ENCODE data around the gene IL36A. TPM values are rescaled to one million over a fixed set of nuclear protein-coding genes. Genes with fewer than 3 reads are reported as not detected.

IL36A gene
- polyA plus RNA-seq, 1 of the 3 experiments (the other 2 are of a cell fraction), result not detected

GRCh38 chr2:113050921-113051895, 45.9 kb downstream of the IL36A start:
- CTCF ChIA-PET, result interaction anchor here (1.0 to 1.1 kb wide), 2 partner anchors 10 to 19 kb away, joined by 3 to 4 read pairs; no protein-coding TSS in a partner anchor
- H3F3A ChIP-seq (replicated peaks; ENCODE audit: insufficient read depth), result no peaks in the 10 kb centered on the region
- H3K27ac ChIP-seq (ENCODE audit: low read depth in 2 of 2, low read length in 1 of 2), result no peak overlapping the region
- TF ChIP-seq FOXM1 (IDR thresholded peaks at IDR 0.05; ENCODE audit: low read depth) (no peak), CTCF (IDR thresholded peaks at IDR 0.05) (0 out of 2 replicates have a peak, but pooled peaks have one; percentile 13)
- H3K9ac ChIP-seq, result no peak overlapping the region
- H3K9me2 ChIP-seq, result no peaks in the 10 kb centered on the region
- no peak overlapping the region for H2AFZ ChIP-seq (ENCODE audit: low read depth)
- POLR2A ChIA-PET, result no interaction called here
- no peaks in the 10 kb centered on the region for H3K79me2 ChIP-seq (ENCODE audit: insufficient read depth)
- peak; percentile 13 for DNase-seq
- WGBS (ENCODE audit: low lambda C conversion rate), result 54% methylated on average over 23 of the region's 38 CpGs
- H3K36me3 ChIP-seq (replicated peaks in 1 of 2; ENCODE audit: control insufficient read depth in 1 of 2, insufficient read depth in 2 of 2, low read length in 1 of 2), result no peaks in the 10 kb centered on the region
- H3K4me3 ChIP-seq (ENCODE audit: low read depth in 2 of 2, low read length in 1 of 2), result no peak overlapping the region
- no peaks in the 10 kb centered on the region for H3K9me3 ChIP-seq
- no peaks in the 10 kb centered on the region for H3K4me1 ChIP-seq (ENCODE audit: control insufficient read depth in 1 of 2, insufficient read depth in 2 of 2, low read depth in 1 of 2, low read length in 1 of 2)
- no peak overlapping the region for H3K4me2 ChIP-seq
- no peaks in the 10 kb centered on the region for H4K20me1 ChIP-seq (ENCODE audit: insufficient read depth)
- H3K27me3 ChIP-seq (ENCODE audit: insufficient read depth), result peaks cover 10% of the 10 kb centered on the region

- Histone ChIP-seq H3F3A (replicated peaks; ENCODE audit: insufficient read depth) (no peaks in the 10 kb centered on the region), H2AFZ (ENCODE audit: low read depth) (no peak within 1 kb of the TSS), H3K4me3 (ENCODE audit: low read depth in 2 of 2, low read length in 1 of 2) (no peak within 1 kb of the TSS), H3K9me3 (no peaks in the 10 kb centered on the region), H3K79me2 (ENCODE audit: insufficient read depth) (no peaks in the 10 kb centered on the region), H3K9me2 (no peaks in the 10 kb centered on the region), H4K20me1 (ENCODE audit: insufficient read depth) (no peaks in the 10 kb centered on the region), H3K36me3 (replicated peaks in 1 of 2; ENCODE audit: control insufficient read depth in 1 of 2, insufficient read depth in 2 of 2, low read length in 1 of 2) (no peaks in the 10 kb centered on the region), H3K27ac (ENCODE audit: low read depth in 2 of 2, low read length in 1 of 2) (no peak within 1 kb of the TSS), H3K27me3 (ENCODE audit: insufficient read depth) (peaks cover 10% of the 10 kb centered on the region), H3K4me1 (ENCODE audit: control insufficient read depth in 1 of 2, insufficient read depth in 2 of 2, low read depth in 1 of 2, low read length in 1 of 2) (no peaks in the 10 kb centered on the region), H3K4me2 (no peak within 1 kb of the TSS), H3K9ac (no peak within 1 kb of the TSS)
- 13% methylated on average over 6 of the region's 6 CpGs for WGBS (ENCODE audit: low lambda C conversion rate)
- no peak for TF ChIP-seq YY1 (IDR thresholded peaks at IDR 0.05; ENCODE audit: low read depth)
- no peak for TF ChIP-seq TEAD4 (IDR thresholded peaks at IDR 0.05; ENCODE audit: borderline replicate concordance, insufficient read depth)
- TF ChIP-seq JUND (IDR thresholded peaks at IDR 0.05), result no peak
- no peak for TF ChIP-seq FOXJ3 (CRISPR knock-in tag; IDR thresholded peaks at IDR 0.05)
- TF ChIP-seq RFX5 (IDR thresholded peaks at IDR 0.05; ENCODE audit: low read length), result no peak
- no peak for TF ChIP-seq EZH2phosphoT487 (IDR thresholded peaks at IDR 0.05; ENCODE audit: borderline replicate concordance, low read depth)
- no peak for TF ChIP-seq RAD21 (IDR thresholded peaks at IDR 0.05; ENCODE audit: low read length)
- no peak for TF ChIP-seq REST (IDR thresholded peaks at IDR 0.05; ENCODE audit: low read depth, low read length)
- TF ChIP-seq RXRA (IDR thresholded peaks at IDR 0.05; ENCODE audit: borderline replicate concordance, low read depth), result no peak
- TF ChIP-seq MAX (IDR thresholded peaks at IDR 0.05; ENCODE audit: low read depth), result no peak
- no peak for TF ChIP-seq MXI1 (IDR thresholded peaks at IDR 0.05; ENCODE audit: low read depth, low read length)
- TF ChIP-seq ZBTB33 (IDR thresholded peaks at IDR 0.05; ENCODE audit: borderline replicate concordance, low read depth), result no peak
- ChIA-PET POLR2A (no interaction called here), CTCF (interaction anchor here (0.7 to 1.0 kb wide), 2 partner anchors 11 to 21 kb away, joined by 3 read pairs; no protein-coding TSS in a partner anchor)
- DNase-seq, result no peak
These were observed 47.2 kb downstream of the IL36A start, which contains the start of gene IL36B for GRCh38 chr2:113052396-113052917. TSS of gene IL36B (minus strand) at chr2:113052867.
